Osteocyte (in vitro differentiated cells): ENCODE data around the gene TSGA10IP. TPM values are rescaled to one million over a fixed set of nuclear protein-coding genes. Genes with fewer than 3 reads are reported as not detected.

Experiments used
- DNase-seq: peaks from one replicate; pipeline ENCODE4 v3.0.0; 2021; ENCODE audit warnings: mixed read lengths; ENCODE audit not compliant: unreplicated experiment; ENCODE audit errors: extremely low spot score
- H3K27ac Mint-ChIP-seq: one replicate; pipeline ENCODE4 v1.8.0; 2021; ENCODE audit warnings: mild to moderate bottlenecking, mixed read lengths; ENCODE audit not compliant: unreplicated experiment
- H3K27me3 Mint-ChIP-seq: one replicate; pipeline ENCODE4 v1.8.0; 2021; ENCODE audit warnings: mixed read lengths; ENCODE audit not compliant: unreplicated experiment
- H3K36me3 Mint-ChIP-seq: one replicate; pipeline ENCODE4 v1.8.0; 2021; ENCODE audit warnings: mixed read lengths; ENCODE audit not compliant: unreplicated experiment
- H3K4me1 Mint-ChIP-seq: one replicate; pipeline ENCODE4 v1.8.0; 2021; ENCODE audit warnings: mixed read lengths; ENCODE audit not compliant: unreplicated experiment
- H3K4me3 Mint-ChIP-seq: one replicate; pipeline ENCODE4 v1.8.0; 2021; ENCODE audit warnings: mild to moderate bottlenecking, moderate library complexity, mixed read lengths; ENCODE audit not compliant: unreplicated experiment
- H3K9me3 Mint-ChIP-seq: one replicate; pipeline ENCODE4 v1.8.0; 2021; ENCODE audit warnings: mixed read lengths; ENCODE audit not compliant: unreplicated experiment
- total RNA-seq: library from RNA; stranded (reverse); gene quantifications from 2 replicates; pipeline ENCODE4 v1.2.1, GENCODE V29; 2021
- TF ChIP-seq, protein P1 (sequence below): fragments of 200-600 bp; sonication (generic); IDR thresholded peaks from 2 replicates; pipeline ENCODE4 v1.5.0; 2021; ENCODE audit warnings: antibody characterized with exemption, mild to moderate bottlenecking, moderate library complexity

Gene TSGA10IP
- total RNA-seq, 1 donor from 2014 or later, result not detected

- Mint-ChIP-seq H3K27ac (peak overlapping the region; percentile 90), H3K4me3 (no peak overlapping the region), H3K9me3 (no peaks in the 10 kb centered on the region), H3K27me3 (no peaks in the 10 kb centered on the region), H3K4me1 (peaks cover 52% of the 10 kb centered on the region), H3K36me3 (no peaks in the 10 kb centered on the region)
- peak; percentile 81 for DNase-seq
- TF ChIP-seq, protein P1, sequence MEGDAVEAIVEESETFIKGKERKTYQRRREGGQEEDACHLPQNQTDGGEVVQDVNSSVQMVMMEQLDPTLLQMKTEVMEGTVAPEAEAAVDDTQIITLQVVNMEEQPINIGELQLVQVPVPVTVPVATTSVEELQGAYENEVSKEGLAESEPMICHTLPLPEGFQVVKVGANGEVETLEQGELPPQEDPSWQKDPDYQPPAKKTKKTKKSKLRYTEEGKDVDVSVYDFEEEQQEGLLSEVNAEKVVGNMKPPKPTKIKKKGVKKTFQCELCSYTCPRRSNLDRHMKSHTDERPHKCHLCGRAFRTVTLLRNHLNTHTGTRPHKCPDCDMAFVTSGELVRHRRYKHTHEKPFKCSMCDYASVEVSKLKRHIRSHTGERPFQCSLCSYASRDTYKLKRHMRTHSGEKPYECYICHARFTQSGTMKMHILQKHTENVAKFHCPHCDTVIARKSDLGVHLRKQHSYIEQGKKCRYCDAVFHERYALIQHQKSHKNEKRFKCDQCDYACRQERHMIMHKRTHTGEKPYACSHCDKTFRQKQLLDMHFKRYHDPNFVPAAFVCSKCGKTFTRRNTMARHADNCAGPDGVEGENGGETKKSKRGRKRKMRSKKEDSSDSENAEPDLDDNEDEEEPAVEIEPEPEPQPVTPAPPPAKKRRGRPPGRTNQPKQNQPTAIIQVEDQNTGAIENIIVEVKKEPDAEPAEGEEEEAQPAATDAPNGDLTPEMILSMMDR, result no peak
Observed at GRCh38 chr11:65903068-65903481, 42.2 kb upstream of the TSGA10IP start.

DNA sequence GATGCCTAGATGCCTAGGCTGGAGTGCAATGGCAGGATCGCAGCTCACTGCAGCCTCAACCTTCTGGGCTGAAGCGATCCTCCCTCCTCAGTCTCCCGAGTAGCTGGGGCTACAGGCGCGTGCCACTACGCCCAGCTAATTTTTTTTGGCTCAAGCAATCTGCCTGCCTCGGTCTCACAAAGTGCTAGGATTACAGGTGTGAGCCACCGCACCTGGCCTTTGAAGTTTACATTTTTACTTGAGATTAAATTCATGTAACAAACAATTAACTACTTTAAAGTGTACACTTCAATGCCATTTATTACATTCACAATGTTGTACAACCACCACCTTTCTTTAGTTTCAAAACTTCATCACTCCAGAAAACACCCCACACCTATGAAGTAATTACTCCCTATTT lies 41.6 kb upstream of the TSGA10IP start:
- no peak for DNase-seq
- Mint-ChIP-seq H3K9me3 (no peaks in the 10 kb centered on the region), H3K4me1 (peaks cover 47% of the 10 kb centered on the region), H3K27ac (peak overlapping the region; percentile 90), H3K4me3 (no peak overlapping the region), H3K36me3 (no peaks in the 10 kb centered on the region), H3K27me3 (no peaks in the 10 kb centered on the region)
- TF ChIP-seq, protein P1, result no peak

- Mint-ChIP-seq H3K4me1 (peaks cover 54% of the 10 kb centered on the region), H3K27ac (no peak overlapping the region), H3K36me3 (no peaks in the 10 kb centered on the region), H3K9me3 (no peaks in the 10 kb centered on the region), H3K27me3 (no peaks in the 10 kb centered on the region), H3K4me3 (no peak overlapping the region)
- DNase-seq, result no peak
- TF ChIP-seq, protein P1, result no peak
Observed at GRCh38 chr11:65906602-65907001, 38.7 kb upstream of the TSGA10IP start.

DNA sequence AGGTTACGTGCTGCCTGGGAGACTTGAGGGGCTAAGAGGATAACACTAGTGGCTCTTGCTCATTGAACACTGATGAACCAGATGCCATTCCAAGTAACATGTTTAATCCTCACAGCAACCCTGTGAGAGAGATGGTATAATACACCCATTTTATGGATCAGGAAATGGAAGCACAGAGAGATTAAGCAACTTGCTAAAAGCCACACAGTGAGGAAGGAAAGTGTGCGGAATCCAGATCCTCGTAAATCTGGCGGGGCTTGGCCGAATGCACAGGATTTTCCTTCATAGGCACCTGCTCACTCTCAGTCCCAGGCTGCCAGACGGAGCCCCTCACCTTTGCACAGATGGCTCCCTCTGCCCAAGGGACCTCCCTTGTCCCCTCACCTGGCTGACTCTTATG lies 37.4 kb upstream of the TSGA10IP start:
- no peaks in the 10 kb centered on the region for H3K36me3 Mint-ChIP-seq
- no peaks in the 10 kb centered on the region for H3K9me3 Mint-ChIP-seq
- H3K27ac Mint-ChIP-seq, result no peak overlapping the region

DNA sequence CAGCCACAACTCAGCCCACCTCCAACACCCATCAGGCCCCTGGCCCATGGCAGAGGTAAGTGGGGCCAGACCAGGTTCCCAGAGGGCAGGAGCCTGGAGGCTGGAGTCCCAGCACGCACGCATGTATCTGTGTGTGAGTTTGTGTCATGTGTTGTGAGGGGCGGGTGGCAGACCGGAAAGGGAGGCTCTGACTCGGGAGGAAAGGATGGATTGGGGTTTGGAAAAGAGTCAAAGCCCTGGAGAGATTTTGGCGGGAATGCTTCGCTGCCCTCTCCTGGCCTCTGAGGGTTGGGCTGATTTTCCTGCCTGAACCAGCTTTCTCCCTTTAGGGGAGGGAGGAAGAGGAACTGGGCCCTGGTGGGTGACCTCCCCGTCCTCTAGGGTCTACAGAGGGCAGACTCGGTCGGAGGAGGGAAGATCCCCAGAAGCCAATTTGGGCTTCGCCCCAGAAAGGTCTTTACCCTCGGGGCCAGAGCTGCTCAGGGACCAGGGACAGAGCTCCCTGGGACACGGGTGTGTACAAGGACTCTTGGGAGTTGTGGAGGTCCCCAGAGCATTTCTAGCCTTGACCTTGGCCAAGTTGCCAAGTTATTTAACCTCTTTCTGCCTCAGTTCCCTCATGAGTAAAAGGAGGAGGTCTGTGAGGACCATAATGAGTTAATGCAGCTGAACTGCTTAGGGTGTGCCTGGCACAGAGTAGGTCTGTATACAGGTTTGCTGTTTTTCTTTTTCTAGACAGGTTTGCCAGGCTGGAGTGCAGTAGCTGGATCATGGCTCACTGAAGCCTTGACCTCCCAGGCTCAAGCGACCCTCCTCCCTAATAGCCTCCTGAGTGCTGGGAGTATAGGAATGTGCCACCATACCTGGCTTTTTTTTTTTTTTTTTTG lies 33.4 kb upstream of the TSGA10IP start:
- H3K4me1 Mint-ChIP-seq, result peaks cover 65% of the 10 kb centered on the region
- no peaks in the 10 kb centered on the region for H3K9me3 Mint-ChIP-seq
- peaks cover 3% of the 10 kb centered on the region for H3K36me3 Mint-ChIP-seq
- H3K27ac Mint-ChIP-seq, result peak overlapping the region; percentile 91
- TF ChIP-seq, protein P1, result peak; percentile 37
- DNase-seq, result no peak
- no peak overlapping the region for H3K4me3 Mint-ChIP-seq
- no peaks in the 10 kb centered on the region for H3K27me3 Mint-ChIP-seq

More for the DNA sequence above, 37.4 kb upstream of the TSGA10IP start:
- TF ChIP-seq, protein P1, result no peak
- H3K4me3 Mint-ChIP-seq, result no peak overlapping the region
- H3K4me1 Mint-ChIP-seq, result peaks cover 54% of the 10 kb centered on the region
- DNase-seq, result no peak
- no peaks in the 10 kb centered on the region for H3K27me3 Mint-ChIP-seq
